ENCODE measurements around the gene SPRYD3. TPM values are rescaled to one million over a fixed set of nuclear protein-coding genes. Genes with fewer than 3 reads are reported as not detected.
A peak's percentile ranks its signal among the peaks of the same experiment; 100 is the strongest.

The SPRYD3 gene
- total and polyA plus RNA-seq, 11 donors = 26.0 to 94.7 (median 48.5) TPM

- ATAC-seq = no peak
- Histone ChIP-seq H3K36me3 (peaks cover 0 to 58% (median 49%) of the 10 kb centered on the region in 9 donors), H3K4me3 (no peak overlapping the region), H3K27me3 (no peaks in the 10 kb centered on the region), H3K9me3 (no peaks in the 10 kb centered on the region), H3K27ac (peak overlapping the region; percentile 2 to 75 (median 31)), H3K4me1 (peaks cover 23 to 78% (median 63%) of the 10 kb centered on the region in 12 donors)
- WGBS, 4 donors = 33 to 44% (median 38%) methylated on average over 6 of the region's 6 CpGs
- TF ChIP-seq, protein P1, sequence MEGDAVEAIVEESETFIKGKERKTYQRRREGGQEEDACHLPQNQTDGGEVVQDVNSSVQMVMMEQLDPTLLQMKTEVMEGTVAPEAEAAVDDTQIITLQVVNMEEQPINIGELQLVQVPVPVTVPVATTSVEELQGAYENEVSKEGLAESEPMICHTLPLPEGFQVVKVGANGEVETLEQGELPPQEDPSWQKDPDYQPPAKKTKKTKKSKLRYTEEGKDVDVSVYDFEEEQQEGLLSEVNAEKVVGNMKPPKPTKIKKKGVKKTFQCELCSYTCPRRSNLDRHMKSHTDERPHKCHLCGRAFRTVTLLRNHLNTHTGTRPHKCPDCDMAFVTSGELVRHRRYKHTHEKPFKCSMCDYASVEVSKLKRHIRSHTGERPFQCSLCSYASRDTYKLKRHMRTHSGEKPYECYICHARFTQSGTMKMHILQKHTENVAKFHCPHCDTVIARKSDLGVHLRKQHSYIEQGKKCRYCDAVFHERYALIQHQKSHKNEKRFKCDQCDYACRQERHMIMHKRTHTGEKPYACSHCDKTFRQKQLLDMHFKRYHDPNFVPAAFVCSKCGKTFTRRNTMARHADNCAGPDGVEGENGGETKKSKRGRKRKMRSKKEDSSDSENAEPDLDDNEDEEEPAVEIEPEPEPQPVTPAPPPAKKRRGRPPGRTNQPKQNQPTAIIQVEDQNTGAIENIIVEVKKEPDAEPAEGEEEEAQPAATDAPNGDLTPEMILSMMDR (IDR thresholded peaks at IDR 0.05) = no peak
- TF ChIP-seq POLR2A (IDR thresholded peaks at IDR 0.05) = no peak
- DNase-seq = no peak
- intact Hi-C loops (cut with DNase I) = loop anchor here in 2 of 10 donors (2.0 kb wide), 1 partner anchor 23 kb away; the partner anchor contains the start of gene IGFBP6 (in 2 of the 2)
Measured at GRCh38 chr12:53073881-53074280, 5.3 kb downstream of the SPRYD3 start.

DNA sequence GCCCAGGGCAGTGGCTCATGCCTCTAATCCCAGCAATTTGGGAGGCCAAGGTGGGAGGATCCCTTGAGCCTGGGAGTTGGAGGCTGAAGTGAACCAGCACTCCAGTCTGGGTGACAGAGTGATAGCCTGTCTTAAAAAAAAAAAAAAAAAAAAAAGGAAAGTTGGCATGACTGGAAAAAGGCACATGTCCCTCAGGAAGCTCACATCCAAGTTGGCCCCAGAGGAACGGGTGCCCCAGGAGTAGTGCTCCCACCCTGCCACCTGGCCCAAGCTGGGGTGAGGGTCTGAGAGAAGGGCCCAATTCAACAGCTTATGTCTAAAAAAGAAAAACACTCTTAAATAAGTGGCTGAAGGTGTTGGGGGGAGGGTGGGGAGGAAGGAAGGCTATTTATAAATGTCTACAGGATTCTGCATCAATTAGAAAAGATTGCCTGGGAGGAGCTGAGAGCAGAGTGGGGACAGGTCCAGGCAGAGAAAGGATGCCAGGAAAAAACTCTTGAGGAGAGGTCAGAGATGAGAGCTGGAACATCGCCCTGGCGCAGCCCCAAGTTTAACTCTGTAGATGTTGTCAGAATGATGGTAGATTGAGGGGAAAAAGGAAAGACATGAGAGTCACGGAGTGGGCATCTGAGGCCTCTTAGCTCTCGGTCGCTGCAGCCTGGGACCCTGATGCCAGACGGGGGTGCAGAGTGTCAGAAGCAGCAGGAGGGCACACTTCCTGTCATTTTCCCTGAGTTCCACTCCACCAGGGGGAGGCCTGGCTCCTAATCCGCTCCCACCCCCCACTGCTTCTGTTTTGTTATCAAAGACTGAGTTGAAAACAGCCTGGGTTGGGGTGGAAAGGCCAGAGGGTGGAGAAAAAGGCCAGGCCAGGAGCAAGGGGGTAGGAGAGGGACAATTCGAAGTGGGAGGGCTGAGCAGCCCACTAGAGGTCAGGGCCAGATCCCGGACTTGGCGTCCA lies 7.3 kb downstream of the SPRYD3 start:
- Histone ChIP-seq H3K27me3 (no peaks in the 10 kb centered on the region), H3K36me3 (peaks cover 0 to 68% (median 44%) of the 10 kb centered on the region in 9 donors), H3K9me3 (no peaks in the 10 kb centered on the region), H3K27ac (peak overlapping the region; percentile 42 to 89 (median 80)), H3K4me3 (peak overlapping the region in 6 of 12 donors; percentile 2 to 18 (median 10)), H3K4me1 (peaks cover 23 to 78% (median 60%) of the 10 kb centered on the region in 12 donors)
- intact Hi-C loops (cut with DNase I) = loop anchor here in 2 of 10 donors (2.0 kb wide), 1 partner anchor 25 kb away; the partner anchor contains the start of gene IGFBP6 (in 2 of the 2)
- ATAC-seq (peak; percentile 35 to 77 (median 68)), DNase-seq (peak in 4 of 5 donors; percentile 75 to 87 (median 84))
- WGBS, 4 donors = 10 to 19% (median 11%) methylated on average over 11 of the region's 11 CpGs
- TF ChIP-seq POLR2A (IDR thresholded peaks at IDR 0.05) = no peak
- TF ChIP-seq, protein P1 (IDR thresholded peaks at IDR 0.05) = peak in 6 of 12 donors; percentile 17 to 48 (median 28)

- ATAC-seq (no peak), DNase-seq (no peak)
- no peaks in the 10 kb centered on the region for H3K9me3 ChIP-seq
- H3K27ac ChIP-seq = peak overlapping the region; percentile 22 to 89 (median 80)
- intact Hi-C loops (cut with DNase I) = no loop called here
- H3K4me3 ChIP-seq = no peak overlapping the region
- WGBS, 4 donors = 74 to 91% (median 83%) methylated on average over 6 to 7 of the region's 7 CpGs
- TF ChIP-seq POLR2A (IDR thresholded peaks at IDR 0.05) = no peak
- TF ChIP-seq, protein P1 (IDR thresholded peaks at IDR 0.05) = no peak
- H3K36me3 ChIP-seq = peaks cover 0 to 63% (median 41%) of the 10 kb centered on the region in 9 donors
- peaks cover 23 to 87% (median 66%) of the 10 kb centered on the region in 12 donors for H3K4me1 ChIP-seq
- H3K27me3 ChIP-seq = no peaks in the 10 kb centered on the region
Measured at GRCh38 chr12:53070877-53071492, 8.2 kb downstream of the SPRYD3 start.

Data from heart left ventricle (tissue), 16 donors.